A673 (cell line): ENCODE data around the gene ZC3H6. TPM values are rescaled to one million over a fixed set of nuclear protein-coding genes. Genes with fewer than 3 reads are reported as not detected.

Source experiments
- BruUV-seq: library from RNA; stranded (reverse); fragments of 400-500 nt; replicated peaks from 2 replicates; lab custom pipeline; 2021; lab: Mats Ljungman, UMichigan
- CTCF ChIA-PET: fragments of 300-600 bp; sonication (Branson Sonifier 250); formaldehyde crosslinking; loops from one replicate; lab custom pipeline; 2022; ENCODE audit warnings: antibody characterized with exemption; lab: Charles Lee
- POLR2A ChIA-PET: fragments of 300-600 bp; sonication (Branson Sonifier 250); formaldehyde crosslinking; loops from one replicate; lab custom pipeline; 2022; ENCODE audit warnings: antibody characterized with exemption; ENCODE audit not compliant: low non-redundant PET; lab: Charles Lee
- DNase-seq: peaks from one replicate; pipeline ENCODE4 v3.0.0-alpha.2; 2015; ENCODE audit warnings: low spot score
- H3K27ac ChIP-seq: fragments of 200-600 bp; sonication (generic); 2 replicates; pipeline ENCODE4 v1.5.1; 2016; ENCODE audit warnings: mixed run types, low read depth, mild to moderate bottlenecking, mixed read lengths, antibody characterized with exemption, low read length; ENCODE audit not compliant: poor library complexity, severe bottlenecking
- H3K27me3 ChIP-seq: fragments of 200-600 bp; sonication (generic); replicated peaks from 2 replicates; pipeline ENCODE4 v1.6.1; 2017; ENCODE audit warnings: mixed run types, low read depth, mild to moderate bottlenecking, mixed read lengths, antibody characterized with exemption, low read length; ENCODE audit not compliant: insufficient read depth, poor library complexity
- H3K36me3 ChIP-seq: fragments of 200-600 bp; sonication (generic); 2 replicates; pipeline ENCODE4 v1.6.1; 2016; ENCODE audit warnings: mixed run types, mild to moderate bottlenecking, mixed read lengths, antibody characterized with exemption, low read length; ENCODE audit not compliant: insufficient read depth, poor library complexity, severe bottlenecking
- H3K4me1 ChIP-seq: fragments of 200-600 bp; sonication (generic); 2 replicates; pipeline ENCODE4 v1.6.1; 2017; ENCODE audit warnings: mixed run types, mild to moderate bottlenecking, mixed read lengths, antibody characterized with exemption, low read length; ENCODE audit not compliant: insufficient read depth, poor library complexity, severe bottlenecking
- H3K4me3 ChIP-seq: fragments of 200-600 bp; sonication (generic); 2 replicates; pipeline ENCODE4 v1.5.1; 2016; ENCODE audit warnings: low read depth, mixed run types, mild to moderate bottlenecking, mixed read lengths, low read length; ENCODE audit not compliant: poor library complexity, severe bottlenecking
- H3K9me3 ChIP-seq: fragments of 200-600 bp; sonication (generic); 2 replicates; pipeline ENCODE4 v1.6.1; 2016; ENCODE audit warnings: mixed run types, low read depth, mild to moderate bottlenecking, mixed read lengths, antibody characterized with exemption, low read length; ENCODE audit not compliant: poor library complexity, severe bottlenecking
- EZH2 ChIP-seq: fragments of 200-600 bp; sonication (generic); IDR thresholded peaks from 2 replicates; pipeline ENCODE4 v1.6.1; 2017; ENCODE audit warnings: borderline replicate concordance, low read depth, mild to moderate bottlenecking, mixed read lengths, antibody characterized with exemption, low read length; ENCODE audit not compliant: poor library complexity, severe bottlenecking
- intact Hi-C: fragments of 100-400 bp; cut with micrococcal nuclease; formaldehyde crosslinking; loops from one replicate; pipeline ENCODE4 v1.10.0; 2022; ENCODE audit not compliant: unreplicated experiment
- total RNA-seq: library from RNA; stranded (reverse); gene quantifications from 2 replicates; pipeline ENCODE4 v1.2.3, GENCODE V29; 2021
- TF ChIP-seq, protein P1 (sequence below): fragments of 300-800, 200-600 bp; sonication (generic); conservative IDR thresholded peaks from 2 replicates; pipeline ENCODE4 v1.5.1; 2017; ENCODE audit warnings: low read depth, mild to moderate bottlenecking, antibody characterized with exemption, low read length, moderate library complexity, mixed read lengths

ZC3H6 gene
- total RNA-seq, 1 experiment from 2014 or later: 7.6 TPM

DNA sequence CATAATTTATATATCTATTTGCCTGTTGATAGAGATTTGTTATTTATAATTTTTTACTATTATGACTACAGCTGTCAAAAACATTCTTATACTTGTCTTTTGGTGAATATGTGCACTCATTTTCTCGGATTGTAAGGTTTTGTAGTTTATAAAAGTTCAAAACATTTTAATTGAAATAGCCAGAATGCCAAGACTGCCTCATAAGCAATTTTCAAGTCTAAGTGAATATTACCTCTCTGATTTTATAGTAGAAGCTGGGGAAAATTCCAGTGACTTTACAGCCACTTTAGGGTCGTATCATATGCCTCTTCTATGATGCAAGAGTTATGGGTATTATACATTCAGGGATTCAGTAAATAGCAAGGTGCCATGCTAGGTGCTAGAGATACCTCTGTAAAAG is 21.0 kb downstream of the ZC3H6 start:
- CTCF ChIA-PET: no interaction called here
- POLR2A ChIA-PET: no interaction called here

DNA sequence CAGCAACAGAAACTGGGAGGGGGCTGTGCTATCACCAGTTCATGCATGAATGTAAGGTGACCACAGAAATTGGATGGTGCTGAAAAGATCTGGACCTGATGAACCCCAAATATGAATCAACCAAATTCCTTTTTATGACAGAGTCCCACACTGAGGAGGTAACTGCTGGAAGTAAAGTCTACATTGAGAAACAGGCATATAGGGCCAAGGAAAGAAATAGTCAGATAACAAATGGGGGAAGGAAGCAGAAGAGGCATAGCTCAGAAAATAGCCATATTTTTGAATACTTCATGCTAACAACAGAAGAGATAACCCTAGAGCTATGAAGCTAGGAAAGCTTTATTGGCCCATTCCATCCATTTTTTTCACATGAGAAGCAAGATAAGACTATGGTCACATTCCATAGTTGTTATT is 25.8 kb downstream of the ZC3H6 start:
- ChIA-PET POLR2A (no interaction called here), CTCF (no interaction called here)
- no peak overlapping the region for H3K27ac ChIP-seq

More for the DNA sequence above, 21.0 kb downstream of the ZC3H6 start:
- Histone ChIP-seq H3K4me1 (no peaks in the 10 kb centered on the region), H3K4me3 (no peak overlapping the region), H3K27me3 (no peaks in the 10 kb centered on the region), H3K36me3 (no peaks in the 10 kb centered on the region), H3K9me3 (no peaks in the 10 kb centered on the region), H3K27ac (no peak overlapping the region)
- TF ChIP-seq, protein P1, sequence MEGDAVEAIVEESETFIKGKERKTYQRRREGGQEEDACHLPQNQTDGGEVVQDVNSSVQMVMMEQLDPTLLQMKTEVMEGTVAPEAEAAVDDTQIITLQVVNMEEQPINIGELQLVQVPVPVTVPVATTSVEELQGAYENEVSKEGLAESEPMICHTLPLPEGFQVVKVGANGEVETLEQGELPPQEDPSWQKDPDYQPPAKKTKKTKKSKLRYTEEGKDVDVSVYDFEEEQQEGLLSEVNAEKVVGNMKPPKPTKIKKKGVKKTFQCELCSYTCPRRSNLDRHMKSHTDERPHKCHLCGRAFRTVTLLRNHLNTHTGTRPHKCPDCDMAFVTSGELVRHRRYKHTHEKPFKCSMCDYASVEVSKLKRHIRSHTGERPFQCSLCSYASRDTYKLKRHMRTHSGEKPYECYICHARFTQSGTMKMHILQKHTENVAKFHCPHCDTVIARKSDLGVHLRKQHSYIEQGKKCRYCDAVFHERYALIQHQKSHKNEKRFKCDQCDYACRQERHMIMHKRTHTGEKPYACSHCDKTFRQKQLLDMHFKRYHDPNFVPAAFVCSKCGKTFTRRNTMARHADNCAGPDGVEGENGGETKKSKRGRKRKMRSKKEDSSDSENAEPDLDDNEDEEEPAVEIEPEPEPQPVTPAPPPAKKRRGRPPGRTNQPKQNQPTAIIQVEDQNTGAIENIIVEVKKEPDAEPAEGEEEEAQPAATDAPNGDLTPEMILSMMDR: no peak
- TF ChIP-seq EZH2: no peak
- no TSS peak for BruUV-seq
- DNase-seq: no peak
- intact Hi-C loops: no loop called here

DNA sequence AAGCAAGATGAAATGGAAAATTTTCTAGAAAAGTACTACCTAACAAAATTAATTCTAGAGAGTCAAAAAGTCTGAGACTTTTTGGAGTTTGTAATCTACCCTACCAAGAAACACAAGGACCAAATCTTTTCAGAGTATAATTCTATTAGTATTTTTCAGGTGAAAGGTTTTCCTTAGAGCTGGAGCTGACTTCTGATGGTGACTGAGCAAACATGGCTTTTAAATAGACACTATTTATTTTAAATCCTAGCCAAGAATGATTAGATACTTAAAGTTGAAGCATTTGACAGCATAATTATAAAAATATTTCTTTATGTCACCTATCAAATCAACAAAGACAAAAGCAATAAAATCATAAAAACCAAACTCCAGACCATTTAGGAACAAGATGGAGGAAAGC is 26.6 kb downstream of the ZC3H6 start:
- no peaks in the 10 kb centered on the region for H3K4me1 ChIP-seq
- CTCF ChIA-PET: no interaction called here
- H3K9me3 ChIP-seq: no peaks in the 10 kb centered on the region
- no peak overlapping the region for H3K27ac ChIP-seq
- POLR2A ChIA-PET: no interaction called here
- no TSS peak for BruUV-seq
- TF ChIP-seq, protein P1: no peak
- TF ChIP-seq EZH2: no peak
- intact Hi-C loops: no loop called here
- no peak overlapping the region for H3K4me3 ChIP-seq
- no peaks in the 10 kb centered on the region for H3K27me3 ChIP-seq
- DNase-seq: no peak
- peaks cover 10% of the 10 kb centered on the region for H3K36me3 ChIP-seq

More for the DNA sequence above, 25.8 kb downstream of the ZC3H6 start:
- no peak for DNase-seq
- no peak for TF ChIP-seq EZH2
- TF ChIP-seq, protein P1: no peak
- Histone ChIP-seq H3K4me3 (no peak overlapping the region), H3K9me3 (no peaks in the 10 kb centered on the region), H3K4me1 (no peaks in the 10 kb centered on the region), H3K36me3 (peaks cover 10% of the 10 kb centered on the region), H3K27me3 (no peaks in the 10 kb centered on the region)
- BruUV-seq: no TSS peak
- intact Hi-C loops: no loop called here
